ENCODE results near the gene MAGEA12. TPM values are rescaled to one million over a fixed set of nuclear protein-coding genes. Genes with fewer than 3 reads are reported as not detected.
"Not testable (repeated sequence)": the region's sequence is repeated elsewhere in the genome, so short reads cannot be mapped to it uniquely, and the experiment has no call there.

MAGEA12 gene, protein sequence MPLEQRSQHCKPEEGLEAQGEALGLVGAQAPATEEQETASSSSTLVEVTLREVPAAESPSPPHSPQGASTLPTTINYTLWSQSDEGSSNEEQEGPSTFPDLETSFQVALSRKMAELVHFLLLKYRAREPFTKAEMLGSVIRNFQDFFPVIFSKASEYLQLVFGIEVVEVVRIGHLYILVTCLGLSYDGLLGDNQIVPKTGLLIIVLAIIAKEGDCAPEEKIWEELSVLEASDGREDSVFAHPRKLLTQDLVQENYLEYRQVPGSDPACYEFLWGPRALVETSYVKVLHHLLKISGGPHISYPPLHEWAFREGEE
- total RNA-seq, result not detected

DNA sequence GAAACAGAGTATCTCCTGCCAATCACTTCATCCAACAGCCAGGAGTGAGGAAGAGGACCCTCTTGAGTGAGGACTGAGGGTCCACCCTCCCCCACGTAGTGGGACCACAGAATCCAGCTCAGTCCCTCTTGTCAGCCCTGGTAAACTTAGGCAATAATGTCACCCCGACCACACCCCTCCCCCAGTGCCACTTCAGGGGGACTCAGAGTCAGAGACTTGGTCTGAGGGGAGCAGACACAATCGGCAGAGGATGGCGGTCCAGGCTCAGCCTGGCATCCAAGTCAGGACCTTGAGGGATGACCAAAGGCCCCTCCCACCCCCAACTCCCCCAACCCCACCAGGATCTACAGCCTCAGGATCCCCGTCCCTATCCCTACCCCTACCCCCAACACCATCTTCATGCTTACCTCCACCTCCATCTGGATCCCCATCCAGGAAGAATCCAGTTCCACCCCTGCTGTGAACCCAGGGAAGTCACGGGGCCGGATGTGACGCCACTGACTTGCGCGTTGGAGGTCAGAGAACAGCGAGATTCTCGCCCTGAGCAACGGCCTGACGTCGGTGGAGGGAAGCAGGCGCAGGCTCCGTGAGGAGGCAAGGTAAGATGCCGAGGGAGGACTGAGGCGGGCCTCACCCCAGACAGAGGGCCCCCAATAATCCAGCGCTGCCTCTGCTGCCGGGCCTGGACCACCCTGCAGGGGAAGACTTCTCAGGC is at the start of gene MAGEA12, which contains the start of gene CSAG1:
MAGEA12 (plus strand) TSS at position 497 of the 715 bp plus-strand sequence. CDS start 2,405 bp downstream, outside the sequence.
CSAG1 (minus strand) TSS at position 461 of the 715 bp plus-strand sequence. CDS start 1,261 bp downstream, outside the sequence.
- Histone ChIP-seq H3K27me3 (no peaks in the 10 kb centered on the region), H3K4me3 (no peak within 1 kb of the TSS), H3K4me1 (no peaks in the 10 kb centered on the region), H3K27ac (no peak within 1 kb of the TSS), H3K36me3 (no peaks in the 10 kb centered on the region), H3K9me3 (no peaks in the 10 kb centered on the region)
- DNase-seq, result peak in 1 of 3 donors; percentile 22
- TF ChIP-seq, protein P1, sequence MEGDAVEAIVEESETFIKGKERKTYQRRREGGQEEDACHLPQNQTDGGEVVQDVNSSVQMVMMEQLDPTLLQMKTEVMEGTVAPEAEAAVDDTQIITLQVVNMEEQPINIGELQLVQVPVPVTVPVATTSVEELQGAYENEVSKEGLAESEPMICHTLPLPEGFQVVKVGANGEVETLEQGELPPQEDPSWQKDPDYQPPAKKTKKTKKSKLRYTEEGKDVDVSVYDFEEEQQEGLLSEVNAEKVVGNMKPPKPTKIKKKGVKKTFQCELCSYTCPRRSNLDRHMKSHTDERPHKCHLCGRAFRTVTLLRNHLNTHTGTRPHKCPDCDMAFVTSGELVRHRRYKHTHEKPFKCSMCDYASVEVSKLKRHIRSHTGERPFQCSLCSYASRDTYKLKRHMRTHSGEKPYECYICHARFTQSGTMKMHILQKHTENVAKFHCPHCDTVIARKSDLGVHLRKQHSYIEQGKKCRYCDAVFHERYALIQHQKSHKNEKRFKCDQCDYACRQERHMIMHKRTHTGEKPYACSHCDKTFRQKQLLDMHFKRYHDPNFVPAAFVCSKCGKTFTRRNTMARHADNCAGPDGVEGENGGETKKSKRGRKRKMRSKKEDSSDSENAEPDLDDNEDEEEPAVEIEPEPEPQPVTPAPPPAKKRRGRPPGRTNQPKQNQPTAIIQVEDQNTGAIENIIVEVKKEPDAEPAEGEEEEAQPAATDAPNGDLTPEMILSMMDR (IDR thresholded peaks at IDR 0.05), result no peak
- no peak for TF ChIP-seq POLR2A (IDR thresholded peaks at IDR 0.05)

DNA sequence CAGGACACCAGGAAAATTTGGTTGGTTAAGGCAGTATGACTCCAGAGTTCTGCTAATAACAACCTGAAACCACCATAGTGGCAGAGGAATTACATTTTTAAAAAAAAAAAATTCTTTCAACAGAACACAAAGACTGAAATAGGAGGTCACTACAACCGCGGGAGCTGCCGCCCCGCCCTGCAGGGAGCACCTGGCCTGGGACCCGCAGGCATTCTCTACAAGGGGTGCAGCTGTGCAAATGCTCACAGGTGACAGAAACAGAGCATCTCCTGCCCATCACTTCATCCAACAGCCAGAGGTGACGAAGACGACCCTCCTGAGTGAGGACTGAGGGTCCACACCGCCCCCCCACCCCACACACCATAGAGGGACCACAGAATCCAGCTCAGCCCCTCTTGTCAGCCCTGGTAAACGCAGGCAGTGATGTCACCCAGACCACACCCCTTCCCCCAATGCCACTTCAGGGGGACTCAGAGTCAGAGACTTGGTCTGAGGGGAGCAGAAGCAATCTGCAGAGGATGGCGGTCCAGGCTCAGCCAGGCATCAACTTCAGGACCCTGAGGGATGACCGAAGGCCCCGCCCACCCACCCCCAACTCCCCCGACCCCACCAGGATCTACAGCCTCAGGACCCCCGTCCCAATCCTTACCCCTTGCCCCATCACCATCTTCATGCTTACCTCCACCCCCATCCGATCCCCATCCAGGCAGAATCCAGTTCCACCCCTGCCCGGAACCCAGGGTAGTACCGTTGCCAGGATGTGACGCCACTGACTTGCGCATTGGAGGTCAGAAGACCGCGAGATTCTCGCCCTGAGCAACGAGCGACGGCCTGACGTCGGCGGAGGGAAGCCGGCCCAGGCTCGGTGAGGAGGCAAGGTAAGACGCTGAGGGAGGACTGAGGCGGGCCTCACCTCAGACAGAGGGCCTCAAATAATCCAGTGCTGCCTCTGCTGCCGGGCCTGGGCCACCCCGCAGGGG is 35.3 kb upstream of the MAGEA12 start, which contains the start of gene MAGEA3:
MAGEA3 (plus strand) TSS at position 843 of the 980 bp plus-strand sequence. CDS start 2,039 bp downstream, outside the sequence.
- not testable (repeated sequence) for H3K27me3 ChIP-seq, H3K27ac ChIP-seq, H3K4me1 ChIP-seq, H3K36me3 ChIP-seq, H3K4me3 ChIP-seq, H3K9me3 ChIP-seq
- DNase-seq, result peak in 1 of 3 donors; percentile 11

DNA sequence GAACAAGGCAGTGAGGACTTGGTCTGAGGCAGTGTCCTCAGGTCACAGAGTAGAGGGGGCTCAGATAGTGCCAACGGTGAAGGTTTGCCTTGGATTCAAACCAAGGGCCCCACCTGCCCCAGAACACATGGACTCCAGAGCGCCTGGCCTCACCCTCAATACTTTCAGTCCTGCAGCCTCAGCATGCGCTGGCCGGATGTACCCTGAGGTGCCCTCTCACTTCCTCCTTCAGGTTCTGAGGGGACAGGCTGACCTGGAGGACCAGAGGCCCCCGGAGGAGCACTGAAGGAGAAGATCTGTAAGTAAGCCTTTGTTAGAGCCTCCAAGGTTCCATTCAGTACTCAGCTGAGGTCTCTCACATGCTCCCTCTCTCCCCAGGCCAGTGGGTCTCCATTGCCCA is 33.2 kb upstream of the MAGEA12 start:
- peak in 1 of 3 donors; percentile 29 for DNase-seq
- H3K27ac ChIP-seq, H3K4me1 ChIP-seq, H3K27me3 ChIP-seq, H3K9me3 ChIP-seq, H3K4me3 ChIP-seq, H3K36me3 ChIP-seq: not testable (repeated sequence)

DNA sequence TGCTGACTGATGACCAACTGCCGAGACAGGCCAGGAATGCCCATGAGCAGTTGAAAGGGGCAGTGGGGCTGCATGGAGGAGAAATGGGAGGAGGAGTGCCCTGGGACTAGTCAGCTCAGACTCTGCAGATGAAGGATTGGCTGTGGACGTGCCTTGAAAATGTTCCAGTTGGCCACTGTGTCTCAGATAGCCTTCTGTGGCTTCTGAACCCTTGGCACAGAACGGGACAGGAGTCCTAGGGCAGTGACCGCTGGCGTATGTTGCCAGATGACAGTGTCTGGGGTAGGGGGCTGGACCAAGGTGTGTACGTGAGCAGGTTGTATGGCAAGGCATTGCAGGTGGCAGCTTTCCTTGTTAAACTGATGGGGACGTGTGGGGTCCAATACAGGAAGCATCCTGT is 27.1 kb upstream of the MAGEA12 start:
- H3K27ac ChIP-seq, H3K36me3 ChIP-seq, H3K4me3 ChIP-seq, DNase-seq, H3K4me1 ChIP-seq, H3K9me3 ChIP-seq, H3K27me3 ChIP-seq: not testable (repeated sequence)

DNA sequence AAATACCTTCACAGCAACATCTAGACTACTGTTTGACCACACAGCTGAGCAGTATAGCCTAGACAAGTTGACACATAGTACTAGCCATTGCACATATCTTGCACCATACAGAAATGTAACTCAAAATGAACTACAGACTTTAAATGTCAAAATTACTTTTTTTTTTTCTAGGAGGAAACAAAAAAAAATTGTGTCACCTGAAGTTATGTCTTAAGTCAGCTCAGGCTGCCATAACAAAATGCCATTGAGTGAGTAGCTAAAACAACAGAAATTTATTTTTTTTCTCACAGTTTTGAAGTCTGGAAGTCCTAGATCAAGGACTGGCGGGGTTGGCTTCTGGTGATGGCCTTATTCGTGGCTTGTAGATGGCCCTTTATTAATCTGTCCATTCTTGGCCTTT is 24.4 kb upstream of the MAGEA12 start, which contains the start of gene CSAG2:
CSAG2 (minus strand) TSS at position 101 of the 400 bp plus-strand sequence. CDS start 161 bp downstream, outside the sequence.
- DNase-seq, H3K36me3 ChIP-seq, H3K9me3 ChIP-seq, H3K4me1 ChIP-seq, H3K27ac ChIP-seq, H3K4me3 ChIP-seq, H3K27me3 ChIP-seq: not testable (repeated sequence)

DNA sequence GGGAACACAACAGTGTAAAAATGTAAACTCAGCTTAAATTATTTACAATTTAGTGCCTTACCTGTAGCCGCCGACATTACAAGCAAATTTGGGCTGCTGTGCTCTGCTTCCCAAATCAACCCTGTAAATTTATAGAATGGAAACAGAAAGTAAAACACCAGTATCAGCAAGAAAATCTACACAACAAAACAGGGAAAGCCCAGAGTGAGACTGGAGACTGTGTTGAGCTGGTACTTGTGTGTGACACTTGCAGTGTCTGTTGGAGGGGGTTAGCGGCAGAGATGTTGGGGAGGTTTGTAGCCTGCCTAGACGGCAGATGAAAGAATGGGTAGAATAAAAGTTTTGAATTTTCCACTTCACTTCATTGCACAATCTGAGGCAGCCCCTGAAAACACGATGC is 20.4 kb upstream of the MAGEA12 start:
- H3K9me3 ChIP-seq, H3K36me3 ChIP-seq, H3K4me3 ChIP-seq, DNase-seq, H3K27ac ChIP-seq, H3K27me3 ChIP-seq, H3K4me1 ChIP-seq: not testable (repeated sequence)

DNA sequence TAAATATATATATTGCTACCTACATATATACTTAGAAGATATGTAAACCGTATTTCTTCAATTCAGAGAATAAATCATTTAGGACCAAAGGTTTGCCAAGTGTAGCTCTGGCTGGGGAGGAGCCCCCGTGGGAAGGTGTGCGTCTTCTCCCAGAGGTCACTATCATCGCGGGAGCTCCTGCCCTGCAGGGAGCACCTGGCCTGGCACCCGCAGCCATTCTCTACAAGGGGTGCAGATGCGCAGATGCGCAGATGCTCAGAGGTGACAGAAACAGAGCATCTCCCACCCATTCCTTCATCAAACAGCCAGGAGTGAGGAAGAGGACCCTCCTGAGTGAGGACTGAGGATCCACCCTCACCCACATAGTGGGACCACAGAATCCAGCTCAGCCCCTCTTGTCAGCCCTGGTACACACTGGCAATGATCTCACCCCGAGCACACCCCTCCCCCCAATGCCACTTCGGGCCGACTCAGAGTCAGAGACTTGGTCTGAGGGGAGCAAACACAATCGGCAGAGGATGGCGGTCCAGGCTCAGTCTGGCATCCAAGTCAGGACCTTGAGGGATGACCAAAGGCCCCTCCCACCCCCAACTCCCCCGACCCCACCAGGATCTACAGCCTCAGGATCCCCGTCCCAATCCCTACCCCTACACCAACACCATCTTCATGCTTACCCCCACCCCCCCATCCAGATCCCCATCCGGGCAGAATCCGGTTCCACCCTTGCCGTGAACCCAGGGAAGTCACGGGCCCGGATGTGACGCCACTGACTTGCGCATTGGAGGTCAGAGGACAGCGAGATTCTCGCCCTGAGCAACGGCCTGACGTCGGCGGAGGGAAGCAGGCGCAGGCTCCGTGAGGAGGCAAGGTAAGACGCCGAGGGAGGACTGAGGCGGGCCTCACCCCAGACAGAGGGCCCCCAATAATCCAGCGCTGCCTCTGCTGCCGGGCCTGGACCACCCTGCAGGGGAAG is 19.5 kb upstream of the MAGEA12 start, which contains the start of gene MAGEA2B:
MAGEA2B (plus strand) TSS at position 814 of the 973 bp plus-strand sequence. CDS start 2,479 bp downstream, outside the sequence.
- not testable (repeated sequence) for H3K9me3 ChIP-seq, H3K36me3 ChIP-seq, H3K4me3 ChIP-seq, DNase-seq, H3K4me1 ChIP-seq, H3K27ac ChIP-seq, H3K27me3 ChIP-seq

DNA sequence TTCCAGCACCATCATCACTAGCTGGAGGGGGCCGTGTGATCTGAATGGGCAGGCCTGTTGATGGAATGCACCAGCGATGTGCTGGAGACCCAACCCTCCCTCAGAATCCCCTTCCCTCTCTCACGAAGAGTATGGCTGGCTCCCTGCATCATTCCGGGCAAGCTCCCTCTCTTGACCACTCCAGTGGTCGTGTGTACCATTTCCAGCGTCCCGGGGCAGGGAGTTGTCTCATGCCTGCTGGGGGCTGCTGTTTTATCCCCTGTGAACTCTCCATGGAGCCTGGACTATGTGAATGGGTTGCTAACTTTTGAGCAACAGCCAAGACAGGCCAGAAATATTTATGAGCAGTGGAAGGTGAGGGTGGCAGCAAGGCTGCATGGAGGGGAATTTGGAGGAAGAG is 8.1 kb upstream of the MAGEA12 start:
- H3K27me3 ChIP-seq, result no peaks in the 10 kb centered on the region
- TF ChIP-seq, protein P1 (IDR thresholded peaks at IDR 0.05), result no peak
- TF ChIP-seq POLR2A (IDR thresholded peaks at IDR 0.05), result no peak
- peak in 1 of 3 donors; percentile 6 for DNase-seq
- H3K36me3 ChIP-seq, result no peaks in the 10 kb centered on the region
- no peaks in the 10 kb centered on the region for H3K9me3 ChIP-seq
- H3K4me3 ChIP-seq, result no peak overlapping the region
- no peaks in the 10 kb centered on the region for H3K4me1 ChIP-seq
- no peak overlapping the region for H3K27ac ChIP-seq

DNA sequence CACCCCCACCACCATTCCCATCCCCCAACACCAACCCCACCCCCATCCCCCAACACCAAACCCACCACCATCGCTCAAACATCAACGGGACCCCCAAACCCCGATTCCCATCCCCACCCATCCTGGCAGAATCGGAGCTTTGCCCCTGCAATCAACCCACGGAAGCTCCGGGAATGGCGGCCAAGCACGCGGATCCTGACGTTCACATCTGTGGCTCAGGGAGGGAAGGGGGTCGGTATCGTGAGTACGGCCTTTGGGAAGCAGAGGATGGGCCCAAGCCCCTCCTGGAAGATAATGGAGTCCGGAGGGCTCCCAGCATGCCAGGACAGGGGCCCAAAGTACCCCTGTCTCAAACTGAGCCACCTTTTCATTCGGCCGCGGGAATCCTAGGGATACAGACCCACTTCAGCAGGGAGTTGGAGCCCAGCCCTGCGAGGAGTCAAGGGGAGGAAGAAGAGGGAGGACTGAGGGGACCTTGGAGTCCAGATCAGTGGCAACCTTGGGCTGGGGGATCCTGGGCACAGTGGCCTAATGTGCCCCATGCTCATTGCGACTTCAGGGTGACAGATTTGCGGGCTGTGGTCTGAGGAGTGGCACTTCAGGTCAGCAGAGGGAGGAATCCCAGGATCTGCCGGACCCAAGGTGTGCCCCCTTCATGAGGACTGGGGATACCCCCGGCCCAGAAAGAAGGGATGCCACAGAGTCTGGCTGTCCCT is 744 bp downstream of the MAGEA12 start:
- not testable (repeated sequence) for H3K9me3 ChIP-seq, H3K4me1 ChIP-seq, H3K27ac ChIP-seq, H3K4me3 ChIP-seq, H3K36me3 ChIP-seq, H3K27me3 ChIP-seq
- peak in 1 of 3 donors; percentile 14 for DNase-seq
